Right lung (tissue), 5 donors: Measurements from ENCODE around the gene TCF25. TPM values are rescaled to one million over a fixed set of nuclear protein-coding genes. Genes with fewer than 3 reads are reported as not detected.

Source experiments
- polyA plus RNA-seq, 5 donors: library from polyadenylated mRNA; unstranded; fragments of 120-200 nt; gene quantifications; one replicate each; pipeline versions ENCODE4 v1.2.1 to v1.2.3, GENCODE V29; 2013; ENCODE audit warnings: inconsistent platforms in 1 of 5, low replicate concordance in 1 of 5; ENCODE audit not compliant: insufficient read length in 5 of 5, insufficient read depth in 1 of 5

The TCF25 gene
- polyA plus RNA-seq, 5 donors: 126 to 162 (median 151) TPM

Other genes starting within 250 kb of the TCF25 start
- 10 to 100 TPM; 47.5 to 97.3 (median 66.4) TPM for gene CHMP1A, start 215.9 kb upstream of the TCF25 start, polyA plus RNA-seq
- gene SPATA33, start 215.8 kb upstream of the TCF25 start, polyA plus RNA-seq: 10 to 100 TPM; 12.3 to 16.1 (median 14.2) TPM
- gene CDK10, start 186.9 kb upstream of the TCF25 start, polyA plus RNA-seq: 100 to 1,000 TPM in 3 of 5 donors, 10 to 100 TPM in 2; 80.3 to 139 (median 102) TPM
- 1 to 10 TPM; 1.9 to 7.1 (median 3.4) TPM for gene SPATA2L, start 171.9 kb upstream of the TCF25 start, polyA plus RNA-seq
- gene VPS9D1, start 152.7 kb upstream of the TCF25 start, polyA plus RNA-seq: 10 to 100 TPM in 3 of 5 donors, 1 to 10 TPM in 2; 7.7 to 17.1 (median 11.1) TPM
- gene ZNF276, start 152.1 kb upstream of the TCF25 start, polyA plus RNA-seq: 10 to 100 TPM; 22.3 to 36.5 (median 30.2) TPM
- 10 to 100 TPM; 17.8 to 35.9 (median 30.2) TPM for gene FANCA, start 56.9 kb upstream of the TCF25 start, polyA plus RNA-seq
- gene SPIRE2, start 45.1 kb upstream of the TCF25 start, polyA plus RNA-seq: 10 to 100 TPM; 10.3 to 18.1 (median 11.4) TPM
- 1 to 10 TPM; 2.2 to 5.0 (median 3.7) TPM for gene MC1R, start 45.3 kb downstream of the TCF25 start, polyA plus RNA-seq
- gene TUBB3, start 49.8 kb downstream of the TCF25 start, polyA plus RNA-seq: 10 to 100 TPM in 1 of 5 donors, 1 to 10 TPM in 4; 3.9 to 11.6 (median 5.9) TPM
- 10 to 100 TPM; 28.6 to 51.1 (median 33.9) TPM for gene DEF8, start 75.2 kb downstream of the TCF25 start, polyA plus RNA-seq
- 10 to 100 TPM in 1 of 5 donors, 1 to 10 TPM in 4; 5.2 to 10.3 (median 7.8) TPM for gene DBNDD1, start 145.9 kb downstream of the TCF25 start, polyA plus RNA-seq
- gene PRDM7, start 203.7 kb downstream of the TCF25 start, polyA plus RNA-seq: under 1 TPM; 0.14 to 0.84 (median 0.33) TPM